GM23338 (cell line): Measurements from ENCODE around the gene HTR1D. TPM values are rescaled to one million over a fixed set of nuclear protein-coding genes. Genes with fewer than 3 reads are reported as not detected.
A peak's percentile ranks its signal among the peaks of the same experiment; 100 is the strongest.

ENCODE experiments used
- ATAC-seq: fragments of 200-7000 bp; cut with Tn5 transposase; 3 replicates; pipeline ENCODE4 v1.9.1; 2020
- DNase-seq: peaks from one replicate; pipeline ENCODE4 v3.0.0-alpha.2; 2015; ENCODE audit warnings: low spot score
- H2AFZ ChIP-seq: fragments of 200-600 bp; sonication (generic); 2 replicates; pipeline ENCODE4 v1.8.0; 2016; ENCODE audit warnings: antibody characterized with exemption, mild to moderate bottlenecking, moderate library complexity
- H3F3A ChIP-seq: fragments of 200-600 bp; sonication (generic); replicated peaks from 2 replicates; pipeline ENCODE4 v1.8.0; 2017; ENCODE audit warnings: antibody characterized with exemption, mixed run types, low read depth
- H3K27ac ChIP-seq: fragments of 200-600 bp; sonication (generic); 2 replicates; pipeline ENCODE4 v1.6.1; 2016; ENCODE audit warnings: low read depth
- H3K27me3 ChIP-seq: fragments of 200-600 bp; sonication (generic); 2 replicates; pipeline ENCODE4 v1.8.0; 2016; ENCODE audit warnings: mild to moderate bottlenecking, mixed run types, moderate library complexity; ENCODE audit not compliant: insufficient read depth
- H3K36me3 ChIP-seq: fragments of 200-600 bp; sonication (generic); 2 replicates; pipeline ENCODE4 v1.8.0; 2016; ENCODE audit warnings: mild to moderate bottlenecking; ENCODE audit not compliant: insufficient read depth
- H3K4me1 ChIP-seq: fragments of 200-600 bp; sonication (generic); 2 replicates; pipeline ENCODE4 v1.8.0; 2016; ENCODE audit warnings: mild to moderate bottlenecking, moderate library complexity; ENCODE audit not compliant: insufficient read depth
- H3K4me2 ChIP-seq: fragments of 200-600 bp; sonication (generic); 2 replicates; pipeline ENCODE4 v1.7.1; 2017; ENCODE audit warnings: mixed run types
- H3K4me3 ChIP-seq: fragments of 200-600 bp; sonication (generic); 2 replicates; pipeline ENCODE4 v1.6.1; 2016; ENCODE audit warnings: mixed run types
- H3K79me2 ChIP-seq: fragments of 200-600 bp; sonication (generic); replicated peaks from 2 replicates; pipeline ENCODE4 v1.8.0; 2017; ENCODE audit warnings: mild to moderate bottlenecking; ENCODE audit not compliant: insufficient read depth
- H3K9me2 ChIP-seq: fragments of 200-600 bp; sonication (generic); 2 replicates; pipeline ENCODE4 v1.8.0; 2017; ENCODE audit not compliant: insufficient read depth
- H4K20me1 ChIP-seq: fragments of 200-600 bp; sonication (generic); replicated peaks from 2 replicates; pipeline ENCODE4 v1.8.0; 2017; ENCODE audit warnings: mild to moderate bottlenecking; ENCODE audit not compliant: insufficient read depth
- H3K27ac Mint-ChIP-seq: 2 replicates; pipeline ENCODE4 v1.8.0; 2020; ENCODE audit warnings: inconsistent platforms, mild to moderate bottlenecking, moderate library complexity, mixed read lengths
- H3K27me3 Mint-ChIP-seq: 3 replicates; pipeline ENCODE4 v1.8.0; 2022; ENCODE audit warnings: low read depth, mild to moderate bottlenecking, moderate library complexity, mixed read lengths, inconsistent platforms; ENCODE audit not compliant: insufficient read depth, poor library complexity
- H3K36me3 Mint-ChIP-seq: 3 replicates; pipeline ENCODE4 v1.8.0; 2021; ENCODE audit warnings: low read depth, mild to moderate bottlenecking, inconsistent platforms, moderate library complexity, mixed read lengths
- H3K4me1 Mint-ChIP-seq: 3 replicates; pipeline ENCODE4 v1.8.0; 2020; ENCODE audit warnings: mild to moderate bottlenecking, inconsistent platforms, mixed read lengths
- H3K4me3 Mint-ChIP-seq: 3 replicates; pipeline ENCODE4 v1.8.0; 2021; ENCODE audit warnings: moderate library complexity, mild to moderate bottlenecking, inconsistent platforms, mixed read lengths
- H3K9me3 Mint-ChIP-seq: 3 replicates; pipeline ENCODE4 v1.8.0; 2020; ENCODE audit warnings: moderate library complexity, mild to moderate bottlenecking, inconsistent platforms, mixed read lengths
- CREB1 ChIP-seq: fragments of 250-450 bp; sonication (Bioruptor Pico); IDR thresholded peaks from 2 replicates; pipeline ENCODE4 v1.5.0; 2020; ENCODE audit warnings: low read depth, mild to moderate bottlenecking, moderate library complexity
- CTCF ChIP-seq, 2 experiments: fragments of 200-600 bp in 1 of 2; sonication (generic) in 1 of 2; conservative IDR thresholded peaks; 2 replicates each; pipeline versions ENCODE4 v1.5.1 to v1.6.1; 2016 to 2017; ENCODE audit warnings: antibody characterized with exemption in 2 of 2, low read depth in 2 of 2, mild to moderate bottlenecking in 2 of 2, moderate library complexity in 1 of 2
- ETS1 ChIP-seq: IDR thresholded peaks from 2 replicates; pipeline ENCODE4 v1.6.1; 2016; ENCODE audit warnings: antibody characterized with exemption
- EZH2 ChIP-seq: fragments of 200-600 bp; sonication (generic); IDR thresholded peaks from one replicate; pipeline ENCODE4 v1.8.0; 2017; ENCODE audit warnings: antibody characterized with exemption, mild to moderate bottlenecking, low read depth; ENCODE audit not compliant: unreplicated experiment
- EZH2phosphoT487 ChIP-seq: fragments of 200-600 bp; sonication (generic); IDR thresholded peaks from one replicate; pipeline ENCODE4 v1.8.1; 2018; ENCODE audit warnings: antibody characterized with exemption; ENCODE audit not compliant: unreplicated experiment
- NANOG ChIP-seq: IDR thresholded peaks from 2 replicates; pipeline ENCODE4 v1.6.1; 2016; ENCODE audit warnings: antibody characterized with exemption, borderline replicate concordance
- POLR2AphosphoS5 ChIP-seq: IDR thresholded peaks from 2 replicates; pipeline ENCODE4 v1.6.1; 2016; ENCODE audit warnings: antibody characterized with exemption, low read depth
- REST ChIP-seq: IDR thresholded peaks from one replicate; pipeline ENCODE4 v1.6.1; 2018; ENCODE audit warnings: antibody characterized with exemption; ENCODE audit not compliant: unreplicated experiment
- STAT1 ChIP-seq: IDR thresholded peaks from one replicate; pipeline ENCODE4 v1.6.1; 2016; ENCODE audit warnings: antibody characterized with exemption; ENCODE audit not compliant: unreplicated experiment
- ZNF331 ChIP-seq: fragments of 250-450 bp; sonication (Bioruptor Pico); IDR thresholded peaks from 2 replicates; pipeline ENCODE4 v1.5.0; 2020; ENCODE audit warnings: low read depth, mild to moderate bottlenecking, moderate library complexity
- ZNF462 ChIP-seq: fragments of 250-450 bp; sonication (Bioruptor Pico); IDR thresholded peaks from 2 replicates; pipeline ENCODE4 v1.5.0; 2020; ENCODE audit warnings: mild to moderate bottlenecking, moderate library complexity
- polyA plus RNA-seq: library from polyadenylated mRNA; unstranded; fragments of >200 nt; fragmentation: Nextera tagmentation; extraction: Ambion mirVana; gene quantifications from 2 replicates; pipeline ENCODE4 v1.2.1, GENCODE V29; 2016
- total RNA-seq: library from RNA; depleted of rRNA; stranded (reverse); fragments of >200 nt; shearing (Covaris generic); gene quantifications from 2 replicates; pipeline ENCODE4 v1.2.3, GENCODE V29; 2014

Gene HTR1D
- total and polyA plus RNA-seq, 2 experiments from 2014 or later: 2.4 to 4.1 TPM

- ATAC-seq (no peak), DNase-seq (no peak)
- Histone ChIP-seq H3F3A (0 out of 2 replicates have a peak, but pooled peaks cover 2% of the 10 kb centered on the region), H3K4me3 (peak overlapping the region; percentile 98), H3K79me2 (peaks cover 46% of the 10 kb centered on the region), H3K27me3 (no peaks in the 10 kb centered on the region), H3K4me2 (peak overlapping the region; percentile 84), H3K27ac (peak overlapping the region; percentile 97), H3K9me2 (no peaks in the 10 kb centered on the region), H3K4me1 (peaks cover 24% of the 10 kb centered on the region), H3K36me3 (no peaks in the 10 kb centered on the region), H4K20me1 (peaks cover 39% of the 10 kb centered on the region), H2AFZ (no peak overlapping the region)
- no peaks in the 10 kb centered on the region for H3K9me3 Mint-ChIP-seq
- H3K4me3 Mint-ChIP-seq: peak overlapping the region; percentile 96
- no peaks in the 10 kb centered on the region for H3K36me3 Mint-ChIP-seq
- H3K4me1 Mint-ChIP-seq: peaks cover 28% of the 10 kb centered on the region
- H3K27ac Mint-ChIP-seq: peak overlapping the region; percentile 98
- TF ChIP-seq NANOG (no peak), POLR2AphosphoS5 (no peak), ZNF462 (CRISPR knock-in tag) (no peak), STAT1 (no peak), CTCF (conservative IDR thresholded peaks at IDR 0.05; ENCODE audit: low read depth in 2 of 2) (no peak), EZH2phosphoT487 (no peak), EZH2 (no peak), ZNF331 (CRISPR knock-in tag) (no peak), CREB1 (no peak), REST (no peak), ETS1 (no peak)
- H3K27me3 Mint-ChIP-seq: peaks cover 10% of the 10 kb centered on the region
Measured at GRCh38 chr1:23168079-23168444, 49.2 kb downstream of the HTR1D start.
